ENCODE measurements around the gene EDEM1.

The EDEM1 gene

GRCh38 chr3:5198986-5199731 lies 11.7 kb downstream of the EDEM1 start:
- no peak for TF ChIP-seq POLR2A (IDR thresholded peaks at IDR 0.05; ENCODE audit: low read depth, low read length)
- FAIRE-seq, result no peak

GRCh38 chr3:5201536-5201935 lies 14.0 kb downstream of the EDEM1 start:
- no peak for TF ChIP-seq POLR2A (IDR thresholded peaks at IDR 0.05; ENCODE audit: low read depth, low read length)
- FAIRE-seq, result no peak
- DNase-seq (ENCODE audit: insufficient read length, low spot score), result no peak

More at GRCh38 chr3:5198986-5199731, 11.7 kb downstream of the EDEM1 start:
- DNase-seq (ENCODE audit: insufficient read length, low spot score), result no peak

GRCh38 chr3:5202222-5202621 lies 14.7 kb downstream of the EDEM1 start:
- DNase-seq (ENCODE audit: insufficient read length, low spot score) (no peak), FAIRE-seq (no peak)
- TF ChIP-seq POLR2A (IDR thresholded peaks at IDR 0.05; ENCODE audit: low read depth, low read length), result no peak

GRCh38 chr3:5205165-5205941 lies 17.8 kb downstream of the EDEM1 start:
- DNase-seq (ENCODE audit: insufficient read length, low spot score), result no peak
- TF ChIP-seq POLR2A (IDR thresholded peaks at IDR 0.05; ENCODE audit: low read depth, low read length), result no peak
- no peak for FAIRE-seq

- FAIRE-seq, result no peak
- DNase-seq (ENCODE audit: insufficient read length, low spot score), result no peak
- TF ChIP-seq POLR2A (IDR thresholded peaks at IDR 0.05; ENCODE audit: low read depth, low read length), result no peak
Observed at GRCh38 chr3:5210926-5211325, 23.4 kb downstream of the EDEM1 start.

- DNase-seq (ENCODE audit: insufficient read length, low spot score) (no peak), FAIRE-seq (no peak)
- no peak for TF ChIP-seq POLR2A (IDR thresholded peaks at IDR 0.05; ENCODE audit: low read depth, low read length)
Observed at GRCh38 chr3:5212628-5213573, 25.4 kb downstream of the EDEM1 start.

GRCh38 chr3:5213574-5213966 lies 26.1 kb downstream of the EDEM1 start:
- TF ChIP-seq POLR2A (IDR thresholded peaks at IDR 0.05; ENCODE audit: low read depth, low read length), result no peak
- DNase-seq (ENCODE audit: insufficient read length, low spot score) (no peak), FAIRE-seq (no peak)

- TF ChIP-seq POLR2A (IDR thresholded peaks at IDR 0.05; ENCODE audit: low read depth, low read length), result no peak
- no peak for DNase-seq (ENCODE audit: insufficient read length, low spot score)
- no peak for FAIRE-seq
Observed at GRCh38 chr3:5214352-5214751, 26.8 kb downstream of the EDEM1 start.

GRCh38 chr3:5217824-5218595 lies 30.5 kb downstream of the EDEM1 start:
- TF ChIP-seq POLR2A (IDR thresholded peaks at IDR 0.05; ENCODE audit: low read depth, low read length), result no peak
- DNase-seq (ENCODE audit: insufficient read length, low spot score) (no peak), FAIRE-seq (no peak)

- FAIRE-seq, result no peak
- DNase-seq (ENCODE audit: insufficient read length, low spot score), result no peak
- TF ChIP-seq POLR2A (IDR thresholded peaks at IDR 0.05; ENCODE audit: low read depth, low read length), result no peak
Observed at GRCh38 chr3:5218815-5219214, 31.3 kb downstream of the EDEM1 start.

GRCh38 chr3:5219216-5219615 lies 31.7 kb downstream of the EDEM1 start:
- DNase-seq (ENCODE audit: insufficient read length, low spot score) (no peak), FAIRE-seq (no peak)
- no peak for TF ChIP-seq POLR2A (IDR thresholded peaks at IDR 0.05; ENCODE audit: low read depth, low read length)

GRCh38 chr3:5220193-5220592 lies 32.7 kb downstream of the EDEM1 start:
- FAIRE-seq, result no peak
- DNase-seq (ENCODE audit: insufficient read length, low spot score), result no peak
- no peak for TF ChIP-seq POLR2A (IDR thresholded peaks at IDR 0.05; ENCODE audit: low read depth, low read length)
